GM19043 (cell line): ENCODE measurements around the gene ZNF446.
"Not testable (repeated sequence)": the region's sequence is repeated elsewhere in the genome, so short reads cannot be mapped to it uniquely, and the experiment has no call there.

Source experiments
- ATAC-seq: cut with Tn5 transposase; IDR thresholded peaks from one replicate; pipeline ENCODE4 v1.9.1; 2021; ENCODE audit warnings: low read depth; ENCODE audit not compliant: unreplicated experiment

ZNF446 gene

GRCh38 chr19:58469241-58470013, 6.7 kb upstream of the ZNF446 start:
- no peak for ATAC-seq

GRCh38 chr19:58470837-58471543, 5.2 kb upstream of the ZNF446 start:
- ATAC-seq, result not testable (repeated sequence)

DNA sequence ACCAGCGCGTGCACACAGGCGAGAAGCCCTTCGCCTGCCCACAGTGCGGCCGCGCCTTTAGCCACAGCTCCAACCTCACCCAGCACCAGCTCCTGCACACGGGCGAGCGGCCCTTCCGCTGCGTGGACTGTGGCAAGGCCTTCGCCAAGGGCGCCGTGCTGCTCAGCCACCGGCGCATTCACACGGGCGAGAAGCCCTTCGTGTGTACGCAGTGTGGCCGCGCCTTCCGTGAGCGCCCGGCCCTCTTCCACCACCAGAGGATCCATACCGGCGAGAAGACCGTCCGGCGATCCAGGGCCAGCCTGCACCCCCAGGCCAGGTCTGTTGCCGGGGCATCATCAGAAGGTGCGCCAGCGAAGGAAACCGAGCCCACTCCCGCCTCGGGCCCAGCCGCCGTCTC, 4.4 kb upstream of the ZNF446 start:
- ATAC-seq, result no peak

DNA sequence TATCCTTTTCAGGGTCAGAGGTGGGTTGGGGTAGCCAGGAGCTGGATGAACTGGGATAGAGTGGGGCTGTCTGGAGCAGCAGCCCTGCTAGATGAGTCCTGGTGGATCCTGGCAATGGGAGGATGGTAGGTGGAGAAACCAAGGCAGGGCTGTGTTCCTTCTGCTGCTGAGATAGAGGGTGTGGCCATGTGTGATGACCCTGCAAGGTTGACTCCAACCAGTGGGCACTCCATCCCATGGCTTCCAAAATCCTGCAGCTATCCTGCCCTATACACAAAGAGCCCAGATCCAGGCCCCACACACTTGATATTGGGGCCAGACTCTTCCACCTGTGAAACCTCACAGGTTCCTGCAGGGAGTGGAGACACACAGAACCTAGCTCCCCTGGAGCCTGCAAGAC, 2.4 kb upstream of the ZNF446 start:
- no peak for ATAC-seq

DNA sequence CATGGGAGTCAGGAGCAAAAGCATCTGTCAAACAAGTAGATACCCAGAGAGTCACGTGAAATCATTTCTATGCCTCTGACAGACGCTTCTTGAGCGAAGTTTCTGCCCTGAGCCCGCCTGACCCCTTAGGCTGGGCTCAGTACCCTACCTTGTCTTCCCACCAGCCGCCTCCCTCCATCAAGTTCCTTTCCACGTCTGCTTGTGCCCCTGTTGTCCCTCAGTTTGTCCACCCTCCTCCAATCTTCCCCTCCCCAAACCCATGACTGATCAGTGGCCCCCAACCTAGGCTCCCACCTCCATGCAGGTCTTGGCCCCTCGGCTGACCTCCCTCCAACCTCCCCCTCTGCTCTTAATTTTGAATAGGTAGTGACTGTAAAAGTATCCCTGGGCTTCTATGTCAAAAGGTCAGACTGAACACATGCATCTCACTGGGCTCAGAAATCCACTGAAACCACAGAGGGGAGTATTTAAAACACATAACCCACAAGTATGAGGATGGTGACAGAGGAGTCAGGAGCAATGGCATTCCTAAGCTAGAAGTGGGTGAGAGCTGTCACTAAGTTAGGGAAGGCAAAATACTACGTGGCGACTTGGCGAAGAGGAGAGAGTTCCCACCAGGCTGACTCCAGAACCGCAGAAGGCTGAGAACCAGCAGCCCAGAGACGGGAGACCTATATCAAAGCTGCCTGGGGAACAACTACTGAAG, 1.7 kb upstream of the ZNF446 start:
- ATAC-seq, result no peak

DNA sequence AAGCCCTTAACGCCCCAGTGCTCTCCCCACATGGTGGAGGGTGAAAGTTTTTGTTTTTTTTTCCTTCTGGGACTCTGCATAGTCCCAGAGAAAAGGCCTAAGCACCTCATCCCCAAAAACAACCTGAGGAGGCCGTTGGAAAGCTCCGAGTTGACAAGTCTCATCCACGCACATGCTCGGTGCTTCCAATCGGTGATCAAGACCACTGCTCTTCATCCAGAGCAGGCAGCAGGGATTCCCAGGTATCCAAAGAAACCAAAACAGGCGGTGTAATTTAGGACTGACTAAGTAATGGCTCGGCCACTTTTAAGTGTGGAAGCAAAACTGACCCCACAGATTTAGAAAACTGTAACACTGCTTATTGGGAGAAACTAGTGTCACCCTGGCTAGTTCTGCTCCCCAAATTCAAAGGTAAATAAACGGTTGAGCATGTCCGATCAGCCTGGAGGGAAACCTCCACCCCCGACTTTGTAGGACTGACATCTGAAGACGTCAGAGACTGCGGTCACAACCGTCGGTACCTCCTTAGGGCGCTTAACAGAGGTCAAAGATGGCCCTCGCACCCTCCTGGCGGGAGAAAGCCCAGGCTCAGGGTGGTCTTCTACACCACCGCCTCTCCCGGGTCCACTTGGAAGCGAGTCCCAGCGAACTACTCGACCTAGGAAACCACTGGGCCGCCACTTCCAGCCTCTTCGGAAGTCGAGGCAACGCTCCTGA, 997 bp upstream of the ZNF446 start:
- peak; percentile 4 for ATAC-seq

- no peak for ATAC-seq
These were observed 405 bp downstream of the ZNF446 start for GRCh38 chr19:58476498-58477015.

DNA sequence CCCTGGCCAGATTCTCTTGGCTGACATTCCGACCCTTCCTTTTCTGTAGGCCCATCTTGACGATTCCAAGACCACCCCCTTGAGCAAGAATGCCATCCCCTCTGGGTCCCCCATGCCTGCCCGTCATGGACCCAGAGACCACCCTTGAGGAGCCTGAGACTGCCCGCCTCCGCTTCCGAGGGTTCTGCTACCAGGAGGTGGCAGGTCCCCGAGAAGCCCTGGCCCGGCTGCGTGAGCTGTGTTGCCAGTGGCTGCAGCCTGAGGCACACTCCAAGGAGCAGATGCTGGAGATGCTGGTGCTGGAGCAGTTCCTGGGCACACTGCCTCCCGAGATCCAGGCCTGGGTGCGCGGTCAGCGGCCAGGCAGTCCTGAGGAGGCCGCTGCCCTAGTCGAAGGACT, 978 bp downstream of the ZNF446 start:
- ATAC-seq, result no peak

- ATAC-seq, result no peak
These were observed 1.7 kb downstream of the ZNF446 start for GRCh38 chr19:58477871-58478270.

DNA sequence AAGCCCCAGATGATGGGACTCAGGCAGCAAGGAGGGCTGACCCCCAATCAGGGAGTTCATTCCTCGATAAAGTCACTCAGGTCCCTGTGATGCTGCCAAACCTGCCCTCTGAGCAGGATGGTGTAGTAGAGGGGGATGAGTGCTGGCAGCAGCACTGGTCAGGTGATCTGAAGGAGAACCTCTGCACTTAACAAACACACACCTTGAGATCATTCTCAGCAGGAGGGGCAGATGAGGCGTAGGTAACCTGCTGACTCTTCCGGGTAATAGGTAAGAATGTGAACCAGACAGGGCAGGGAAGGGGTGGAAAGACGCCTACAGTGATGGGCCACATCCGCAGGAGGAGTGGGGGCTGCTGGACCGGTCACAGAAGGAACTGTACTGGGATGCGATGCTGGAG, 3.2 kb downstream of the ZNF446 start:
- no peak for ATAC-seq

- ATAC-seq, result no peak
These were observed 3.8 kb downstream of the ZNF446 start for GRCh38 chr19:58479736-58480480.

GRCh38 chr19:58480481-58480830, 4.3 kb downstream of the ZNF446 start:
- ATAC-seq, result no peak

DNA sequence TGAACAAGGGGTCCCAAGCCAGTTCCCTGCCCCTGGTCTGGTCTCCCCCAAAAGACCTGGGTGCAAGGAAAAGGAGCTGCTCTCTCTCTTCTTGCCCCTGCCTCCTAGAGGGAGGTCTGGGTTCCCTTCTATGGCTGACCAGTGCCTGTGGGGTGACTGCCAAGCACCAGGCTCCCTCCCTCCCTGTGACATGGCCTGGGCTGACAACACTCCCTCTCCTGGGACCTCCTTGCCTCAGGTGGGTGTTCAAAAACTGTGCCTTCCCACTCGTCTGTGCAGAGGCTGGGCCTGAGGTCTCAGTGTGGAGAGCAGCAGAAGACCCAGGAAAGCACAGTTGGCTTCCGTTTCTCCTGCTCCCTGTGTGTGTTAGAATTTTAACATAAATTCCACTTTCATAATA, 4.7 kb downstream of the ZNF446 start:
- ATAC-seq, result no peak

GRCh38 chr19:58482372-58482771, 6.2 kb downstream of the ZNF446 start:
- no peak for ATAC-seq

DNA sequence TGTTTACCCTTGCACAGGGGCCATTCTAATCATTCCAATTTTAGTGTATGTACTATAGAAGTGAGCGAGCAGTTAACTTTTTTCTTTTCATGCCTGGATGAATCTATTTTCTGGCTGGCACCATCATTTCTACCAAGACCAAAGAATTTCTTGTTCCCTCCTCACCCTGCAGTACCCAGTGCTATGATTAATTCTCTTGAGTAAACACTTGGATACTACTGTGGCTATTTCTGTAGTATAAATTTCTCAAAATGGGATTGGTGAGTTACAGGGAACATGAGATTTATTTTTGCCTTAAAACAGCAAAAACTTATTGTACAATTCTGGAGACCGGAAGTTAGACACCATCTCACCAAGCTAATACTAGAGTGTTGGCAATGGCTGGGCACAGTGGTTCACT, 7.6 kb downstream of the ZNF446 start:
- ATAC-seq, result no peak

DNA sequence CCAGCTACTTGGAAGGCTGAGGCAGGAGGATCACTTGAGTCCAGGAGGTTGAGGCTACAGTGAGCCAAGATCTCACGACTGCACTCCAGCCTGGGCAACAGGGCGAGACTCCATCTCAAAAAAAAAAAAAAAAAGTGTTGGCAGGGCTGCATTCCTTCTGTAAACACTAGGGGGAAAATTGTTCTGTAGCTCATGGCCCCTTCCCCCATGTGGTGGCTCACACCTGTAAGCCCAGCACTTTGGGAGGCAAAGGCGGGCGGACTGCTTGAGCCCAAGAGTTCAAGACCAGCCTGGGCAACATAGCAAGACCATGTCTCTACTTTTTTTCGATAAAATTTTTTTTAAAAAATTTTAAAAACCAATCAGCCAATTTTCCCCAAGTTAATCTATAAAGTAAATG, 8.2 kb downstream of the ZNF446 start:
- ATAC-seq, result not testable (repeated sequence)

GRCh38 chr19:58491393-58491792, 15.2 kb downstream of the ZNF446 start:
- no peak for ATAC-seq

DNA sequence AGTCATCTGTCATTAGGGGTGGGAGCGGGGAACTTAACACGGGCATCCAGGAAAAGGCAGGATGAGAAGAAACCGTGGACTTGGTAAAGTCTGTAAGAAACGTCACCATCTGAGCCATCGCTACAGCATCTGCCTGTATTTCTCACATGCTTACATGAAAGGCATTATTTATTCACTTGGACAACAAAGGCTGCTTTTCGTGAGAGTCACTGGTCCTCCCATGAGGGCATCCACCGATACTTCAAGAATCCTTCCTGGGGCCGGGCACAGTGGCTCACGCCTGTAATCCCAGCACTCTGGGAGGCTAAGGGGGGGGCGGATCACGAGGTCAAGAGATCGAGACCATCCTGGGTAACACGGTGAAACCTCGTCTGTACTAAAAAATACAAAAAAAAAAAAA, 16.1 kb downstream of the ZNF446 start:
- no peak for ATAC-seq

DNA sequence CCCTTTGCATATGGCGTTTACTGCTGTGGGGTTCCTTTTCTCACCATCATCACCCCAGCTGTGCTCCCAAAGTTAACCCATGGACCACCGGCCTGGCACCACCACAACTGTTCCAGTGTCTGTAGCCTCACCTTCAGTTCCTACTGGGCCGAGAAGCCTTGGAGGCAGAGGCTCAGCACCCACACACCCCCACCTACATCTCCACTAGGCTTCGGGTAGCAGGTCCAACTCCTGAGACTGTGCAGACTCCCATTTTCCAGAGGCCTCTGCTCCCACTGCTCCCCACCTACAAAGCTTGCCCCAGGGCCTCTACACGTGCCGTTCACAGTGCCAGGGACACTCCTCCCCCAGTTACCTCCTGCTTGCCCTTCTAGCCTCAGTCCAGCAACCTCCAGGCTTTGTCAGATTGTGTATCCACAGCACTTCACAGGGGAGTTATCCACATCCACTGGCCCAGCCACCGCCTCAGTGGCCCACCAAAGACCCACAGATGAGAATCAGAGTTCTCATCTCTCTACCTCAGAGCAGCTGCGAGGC, 21.6 kb downstream of the ZNF446 start:
- no peak for ATAC-seq
